ENCODE results near the gene FXYD1. TPM values are rescaled to one million over a fixed set of nuclear protein-coding genes. Genes with fewer than 3 reads are reported as not detected.
"Not testable (repeated sequence)": the region's sequence is repeated elsewhere in the genome, so short reads cannot be mapped to it uniquely, and the experiment has no call there.

FXYD1 gene
- total RNA-seq, 1 donor from 2014 or later = not detected

DNA sequence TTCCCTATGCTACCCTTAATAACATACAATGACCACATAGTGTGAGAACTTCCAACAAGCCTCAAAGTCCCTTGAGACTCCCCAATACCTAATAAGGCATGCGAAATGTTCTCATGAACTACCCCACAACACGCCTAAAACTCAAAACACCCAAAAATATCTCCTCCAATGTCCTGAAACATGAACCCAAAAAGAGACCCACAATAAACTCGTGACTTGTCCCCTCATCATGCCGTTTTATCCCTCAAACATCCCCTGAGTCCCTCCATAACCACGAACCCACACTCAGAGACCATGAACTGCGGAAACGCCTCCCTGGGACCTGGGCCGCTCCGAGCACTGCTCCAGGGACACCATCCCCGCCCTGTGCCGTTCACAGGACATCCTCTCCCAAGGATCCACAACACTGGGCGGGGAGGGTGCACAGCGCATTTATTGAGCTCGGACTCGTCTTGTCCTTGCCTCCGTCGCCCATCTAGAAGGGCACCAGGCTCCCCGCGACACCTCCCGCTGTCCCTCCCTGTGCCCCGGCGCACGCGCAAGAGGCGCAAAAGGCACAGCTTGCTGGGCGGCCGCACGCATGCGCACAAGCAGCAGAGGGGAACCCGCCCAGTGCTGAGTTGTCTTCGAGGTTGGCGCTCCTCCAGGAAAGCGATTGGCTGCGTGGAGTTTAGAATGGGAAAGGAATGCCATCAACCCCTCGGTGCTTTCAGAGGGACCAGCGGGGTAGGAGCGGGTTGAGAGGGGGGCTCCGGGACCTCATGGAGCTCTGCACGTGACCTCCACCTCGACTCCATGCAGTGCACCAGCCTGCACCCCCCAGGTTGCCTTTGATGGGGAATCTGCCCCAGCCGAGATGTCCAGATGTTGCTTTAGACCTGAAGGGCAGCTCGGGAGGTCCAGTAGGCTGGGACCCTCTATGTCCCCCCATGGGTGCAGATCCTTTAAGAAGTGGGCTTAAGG, 14.2 kb upstream of the FXYD1 start:
- DNase-seq (ENCODE audit: low read depth in 2 of 2) = peak; percentile 69 to 87

DNA sequence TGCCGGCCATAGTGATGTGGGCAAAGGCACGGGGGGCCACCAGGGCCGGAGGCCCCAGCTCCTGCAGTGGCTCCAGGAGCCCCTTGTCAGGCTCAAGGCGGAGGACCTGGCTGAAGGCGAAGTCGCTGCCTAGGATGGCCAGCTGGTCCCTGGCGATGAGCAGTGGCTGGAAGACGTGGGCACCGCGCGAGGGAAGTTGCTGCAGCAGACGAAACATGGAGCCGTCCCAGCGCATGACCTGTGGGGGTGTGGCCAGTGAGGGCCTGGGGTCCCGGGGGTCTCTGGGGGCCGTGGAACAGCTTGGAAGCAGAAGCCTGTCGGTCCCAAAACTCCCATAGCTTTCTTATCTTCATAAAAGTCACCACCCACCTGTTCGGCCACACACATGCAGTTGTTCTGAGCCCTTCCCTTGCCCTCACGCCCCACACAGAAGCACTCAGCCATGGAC, 13.3 kb upstream of the FXYD1 start:
- DNase-seq (ENCODE audit: low read depth in 2 of 2) = no peak

DNA sequence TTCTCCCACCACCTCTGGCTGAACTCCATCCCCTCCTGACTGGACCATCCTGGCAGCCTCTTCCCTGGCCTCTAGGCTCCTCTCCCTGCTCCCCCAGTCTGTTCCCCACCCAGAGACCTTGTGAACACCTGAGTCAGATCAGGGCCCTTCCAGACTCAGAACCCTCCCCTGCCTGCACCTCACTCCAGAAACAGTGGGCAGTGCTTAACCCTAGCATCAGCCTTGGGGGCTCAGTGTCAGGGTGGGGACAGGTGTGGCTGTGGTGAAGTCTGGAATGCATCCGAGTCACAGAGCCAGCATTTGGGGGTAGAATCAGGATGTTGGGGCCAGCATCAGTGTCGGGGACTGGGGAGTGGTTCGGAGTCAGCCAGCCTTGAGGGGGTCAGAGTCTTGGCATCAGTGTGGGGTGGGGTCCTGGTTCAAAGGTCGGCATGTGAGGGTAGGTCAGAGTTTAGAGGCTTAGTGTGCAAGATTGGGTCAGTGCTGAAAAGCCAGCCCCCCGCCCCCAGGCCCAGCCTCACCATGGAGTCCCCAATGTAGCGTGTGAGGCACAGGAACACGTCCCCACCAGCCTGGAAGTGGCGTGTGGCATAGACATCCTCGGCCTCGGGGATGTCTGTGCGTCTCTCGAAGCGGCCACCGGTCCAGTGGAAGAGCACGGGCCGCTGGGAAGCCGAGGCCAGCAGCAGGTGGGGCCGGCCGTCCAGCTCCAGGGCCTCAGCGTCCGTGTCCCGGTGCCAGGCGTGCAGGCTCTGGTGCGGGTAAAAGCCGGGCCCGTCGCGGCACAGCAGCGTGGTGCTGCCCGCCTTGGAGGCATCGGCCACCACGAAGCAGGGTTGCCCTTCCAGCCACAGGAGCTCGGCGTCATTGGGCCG, 12.6 kb upstream of the FXYD1 start:
- DNase-seq (ENCODE audit: low read depth in 2 of 2) = no peak

DNA sequence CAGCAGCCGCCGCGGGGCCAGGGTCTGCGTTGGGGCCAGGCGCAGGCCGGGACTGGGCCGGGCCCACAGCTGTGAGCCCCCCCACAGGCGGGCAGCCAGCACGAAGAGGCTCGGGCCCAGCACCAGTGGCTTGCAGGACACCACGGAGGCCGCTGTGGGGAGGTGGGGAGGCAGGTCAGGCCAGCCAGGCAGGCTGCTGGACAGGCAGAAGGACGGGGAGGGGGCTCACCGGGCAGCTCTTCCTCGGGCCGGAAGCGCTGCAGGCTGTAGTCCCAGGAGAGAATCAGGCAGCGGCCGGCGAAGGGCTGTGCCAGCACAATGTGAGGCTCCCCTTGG, 12.0 kb upstream of the FXYD1 start:
- DNase-seq (ENCODE audit: low read depth in 2 of 2) = no peak

DNA sequence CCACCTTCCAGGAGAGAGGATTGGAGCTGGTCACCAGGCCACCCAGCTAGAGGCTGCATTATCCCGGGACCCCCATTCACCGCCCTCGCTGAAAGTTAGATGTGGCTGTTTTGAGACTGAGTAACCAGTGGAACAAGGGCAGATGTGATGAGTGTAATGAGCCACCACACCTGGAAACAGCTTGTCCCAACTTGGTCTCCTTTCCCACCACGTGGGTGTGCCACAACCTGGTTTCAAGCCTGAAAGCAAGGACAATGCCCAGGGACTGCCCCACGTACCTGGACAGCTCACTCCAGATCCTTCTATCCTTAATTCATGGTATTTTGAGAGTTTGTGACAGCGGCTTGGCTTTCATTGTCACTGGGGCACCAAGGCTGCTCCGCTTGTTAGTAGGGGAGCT, 10.8 kb upstream of the FXYD1 start:
- no peak for DNase-seq (ENCODE audit: low read depth in 2 of 2)

DNA sequence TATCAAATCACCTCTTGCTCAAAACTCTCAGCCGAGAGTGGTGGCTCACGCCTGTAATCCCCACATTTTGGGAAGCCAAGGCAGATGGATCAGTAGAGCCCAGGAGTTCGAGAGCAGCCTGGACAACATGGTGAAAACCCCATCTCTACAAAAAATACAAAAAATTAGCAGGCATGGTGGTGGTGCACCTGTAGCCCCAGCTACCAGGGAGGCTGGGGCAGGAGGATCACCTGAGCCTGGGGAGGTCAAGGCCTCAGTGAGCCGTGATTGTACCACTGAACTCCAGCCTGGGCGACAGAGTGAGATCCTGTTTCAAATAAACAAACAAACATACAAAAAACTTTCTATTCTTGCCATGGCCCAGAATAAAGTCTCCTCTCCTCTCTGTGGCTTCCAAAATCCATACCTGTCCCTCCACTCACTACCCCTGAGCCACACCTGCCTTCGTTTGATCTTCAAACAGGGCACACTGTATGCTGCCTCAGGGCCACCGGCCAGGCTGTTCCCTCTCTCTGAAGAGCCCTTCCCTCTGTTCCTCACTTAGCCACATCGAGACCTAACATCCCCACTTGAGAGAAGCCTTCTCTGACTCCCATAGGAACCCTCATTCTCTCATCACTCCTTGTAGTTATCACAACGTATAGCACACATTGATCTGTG, 10.1 kb upstream of the FXYD1 start:
- DNase-seq (ENCODE audit: low read depth in 2 of 2) = no peak

DNA sequence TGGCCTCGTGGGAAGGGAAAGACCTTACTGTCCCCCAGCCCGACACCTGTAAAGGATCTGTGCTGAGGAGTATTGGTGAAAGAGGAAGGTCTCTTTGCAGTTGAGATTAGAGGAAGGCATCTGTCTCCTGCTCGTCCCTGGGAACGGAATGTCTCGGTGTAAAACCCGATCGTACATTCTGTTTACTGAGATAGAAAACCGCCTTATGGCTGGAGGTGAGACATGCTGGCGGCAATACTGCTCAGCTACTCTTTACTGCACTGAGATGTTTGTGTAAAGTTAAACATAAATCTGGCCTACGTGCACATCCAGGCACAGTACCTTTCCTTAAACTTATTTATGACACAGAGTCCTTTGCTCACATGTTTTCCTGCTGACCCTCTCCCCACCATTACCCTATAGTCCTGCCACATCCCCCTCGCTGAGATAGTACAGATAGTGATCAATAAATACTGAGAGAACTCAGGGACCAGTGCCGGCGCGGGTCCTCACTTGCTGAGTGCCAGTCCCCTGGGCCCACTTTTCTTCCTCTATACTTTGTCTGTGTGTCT, 8.8 kb upstream of the FXYD1 start:
- DNase-seq (ENCODE audit: low read depth in 2 of 2) = not testable (repeated sequence)

DNA sequence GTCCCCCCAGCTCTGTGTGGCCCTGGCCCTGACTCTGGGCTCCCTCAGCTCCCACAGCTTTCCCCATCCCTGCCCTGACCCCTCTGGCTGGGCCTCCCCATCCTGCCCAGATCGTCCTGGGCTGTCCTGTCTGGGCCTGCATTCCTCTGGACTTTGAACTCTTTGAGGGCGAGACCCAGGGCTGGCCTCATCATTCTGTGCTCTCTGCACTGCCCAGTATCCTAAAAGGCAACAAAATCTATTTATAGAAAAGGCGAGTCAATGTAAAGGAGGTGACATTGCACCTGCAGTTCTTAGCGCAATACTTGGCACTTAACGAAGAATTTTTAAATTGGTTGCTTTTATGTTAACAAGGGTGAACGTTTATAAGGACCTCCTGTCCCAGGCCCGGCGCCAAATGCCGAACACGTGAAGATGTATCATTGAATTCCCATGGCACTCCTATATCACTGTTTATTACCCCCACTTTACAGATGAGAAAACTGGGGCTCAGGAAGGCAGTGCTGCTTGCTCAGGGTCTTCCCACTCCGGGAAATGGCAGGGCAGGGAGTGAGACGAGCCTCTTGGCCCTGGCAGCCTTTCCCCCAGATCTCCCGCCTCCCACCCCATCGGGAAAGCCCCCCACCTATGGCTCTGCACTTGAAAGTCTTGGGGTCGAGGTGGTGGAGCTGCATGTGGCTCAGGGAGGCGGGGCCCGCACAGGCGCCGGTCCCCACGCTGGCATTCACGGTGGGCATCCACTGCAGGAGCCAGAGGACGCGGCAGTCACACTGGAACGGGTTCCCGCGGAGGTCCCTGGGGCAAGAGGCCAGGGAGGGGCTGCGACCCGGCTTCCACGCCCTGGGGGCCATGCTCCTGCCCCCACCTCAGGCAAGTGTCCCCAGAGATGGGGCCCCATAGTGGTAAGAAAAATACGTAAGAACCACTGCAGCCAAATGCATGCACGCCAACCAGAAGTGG, 7.6 kb upstream of the FXYD1 start:
- no peak for DNase-seq (ENCODE audit: low read depth in 2 of 2)

DNA sequence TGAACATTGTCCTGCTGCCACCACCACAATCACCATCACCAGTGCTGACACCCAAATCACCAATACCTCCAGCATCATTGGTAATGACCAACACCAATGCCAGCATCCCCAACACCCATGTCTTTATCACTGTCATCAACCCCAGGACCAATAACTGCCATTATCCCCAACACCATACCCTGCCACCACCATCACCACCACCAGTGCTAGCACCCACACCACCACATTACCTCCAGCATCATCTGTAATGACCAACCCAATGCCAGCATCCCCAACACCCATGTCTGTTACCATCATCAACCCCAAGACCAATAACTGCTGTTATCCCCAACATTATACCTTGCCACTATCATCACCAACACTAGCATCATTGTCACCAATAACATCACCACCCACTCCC, 6.4 kb upstream of the FXYD1 start:
- no peak for DNase-seq (ENCODE audit: low read depth in 2 of 2)

DNA sequence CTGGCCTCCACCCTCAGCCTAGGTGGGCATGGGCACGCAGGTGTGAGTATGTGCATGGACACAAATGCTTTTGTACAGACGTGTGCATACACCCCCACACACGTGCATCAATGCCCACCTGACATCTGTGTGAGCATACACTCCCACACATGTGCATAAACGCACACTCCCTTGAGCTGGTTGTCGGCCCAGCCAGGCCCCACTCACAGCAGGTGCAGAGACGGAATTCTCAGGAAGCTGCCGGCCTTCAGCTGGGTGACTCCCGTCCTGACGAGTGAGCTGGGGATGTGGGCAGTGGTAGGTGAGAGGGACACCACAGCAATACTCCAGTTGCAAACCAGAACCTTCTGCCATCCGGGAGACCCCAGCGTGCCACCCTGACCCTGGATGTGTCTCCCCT, 4.8 kb upstream of the FXYD1 start:
- no peak for DNase-seq (ENCODE audit: low read depth in 2 of 2)

DNA sequence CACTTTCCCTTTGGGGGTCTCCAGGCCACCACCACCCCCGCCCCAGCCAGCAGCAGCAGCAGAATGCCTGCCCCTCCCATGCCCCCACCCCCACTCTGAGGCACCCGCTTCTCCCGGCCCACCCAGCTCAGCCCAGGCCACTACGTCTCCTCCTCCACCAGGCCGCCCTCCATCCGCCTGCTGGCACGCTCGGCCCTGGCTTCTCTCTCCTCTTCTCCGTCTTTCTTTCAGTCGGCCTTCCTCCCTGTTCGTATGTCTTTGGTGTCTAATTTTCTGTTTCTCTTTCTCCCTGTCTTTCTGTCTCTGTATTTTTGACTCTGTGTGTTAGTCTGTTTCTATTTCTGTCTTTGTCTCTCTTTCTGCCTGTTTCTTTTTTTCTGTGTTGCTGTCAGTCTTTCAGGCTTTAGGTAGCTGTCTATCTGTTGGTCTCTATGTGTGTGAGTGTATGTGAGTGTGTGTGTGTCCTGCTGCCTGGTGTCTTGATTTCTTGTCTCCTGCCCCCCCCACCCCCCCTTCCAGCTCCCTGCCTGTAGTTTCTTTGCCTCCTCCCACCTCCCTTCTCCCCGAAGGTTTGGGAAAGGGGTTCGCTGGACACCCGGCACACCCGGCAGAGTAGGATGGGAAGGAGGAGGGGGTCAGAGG, 3.9 kb upstream of the FXYD1 start, which contains the start of gene LGI4:
TSS of gene LGI4 (minus strand) at position 459 of the 642 bp plus-strand sequence. CDS start at position 80, 379 bp downstream.
- DNase-seq (ENCODE audit: low read depth in 2 of 2) = no peak

DNA sequence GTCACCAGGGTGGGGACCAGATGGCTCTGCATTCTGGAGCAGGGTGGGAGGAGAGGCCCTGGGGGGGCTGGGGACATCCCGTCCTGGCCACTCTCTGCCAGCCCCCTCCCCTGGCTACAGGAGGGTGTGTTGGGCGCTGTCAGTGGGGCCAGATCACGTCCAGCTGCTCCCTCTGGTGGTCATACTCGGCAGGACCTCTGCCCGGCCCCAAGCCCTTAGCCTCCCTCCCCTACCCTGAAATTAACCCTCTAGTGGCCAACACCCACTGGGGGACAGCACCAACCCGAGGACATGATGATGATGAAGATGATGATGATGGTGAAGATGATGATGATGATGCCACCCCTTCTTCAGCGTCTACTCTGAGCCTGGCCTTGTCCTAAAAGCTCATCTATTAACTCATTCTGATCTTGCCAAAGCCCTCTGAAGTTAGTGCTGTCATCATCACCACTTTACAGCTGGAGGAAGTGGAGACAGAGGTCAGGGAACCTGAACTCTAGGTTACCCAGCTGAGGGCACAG, 3.2 kb upstream of the FXYD1 start:
- DNase-seq (ENCODE audit: low read depth in 2 of 2) = peak; percentile 35 to 71

DNA sequence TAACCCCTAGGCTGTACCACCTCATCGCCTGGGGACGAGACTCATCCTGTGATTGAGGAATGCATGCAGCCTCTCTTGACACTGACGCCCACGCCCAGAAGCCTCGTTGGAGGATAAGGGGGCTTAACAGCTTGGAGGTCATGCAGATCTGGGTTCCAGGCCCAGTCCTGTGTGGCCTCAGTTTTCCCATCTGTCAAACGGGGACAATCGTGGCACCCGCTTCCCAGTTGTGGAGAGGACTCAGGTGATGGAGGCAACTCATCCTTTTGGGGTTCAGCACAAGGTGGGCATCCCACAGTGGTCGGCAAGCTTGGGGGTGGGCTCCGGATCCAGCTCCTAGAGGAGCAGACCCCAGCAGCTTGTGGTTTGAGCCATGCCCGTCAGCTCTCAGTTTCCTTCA, 2.4 kb upstream of the FXYD1 start:
- no peak for DNase-seq (ENCODE audit: low read depth in 2 of 2)

DNA sequence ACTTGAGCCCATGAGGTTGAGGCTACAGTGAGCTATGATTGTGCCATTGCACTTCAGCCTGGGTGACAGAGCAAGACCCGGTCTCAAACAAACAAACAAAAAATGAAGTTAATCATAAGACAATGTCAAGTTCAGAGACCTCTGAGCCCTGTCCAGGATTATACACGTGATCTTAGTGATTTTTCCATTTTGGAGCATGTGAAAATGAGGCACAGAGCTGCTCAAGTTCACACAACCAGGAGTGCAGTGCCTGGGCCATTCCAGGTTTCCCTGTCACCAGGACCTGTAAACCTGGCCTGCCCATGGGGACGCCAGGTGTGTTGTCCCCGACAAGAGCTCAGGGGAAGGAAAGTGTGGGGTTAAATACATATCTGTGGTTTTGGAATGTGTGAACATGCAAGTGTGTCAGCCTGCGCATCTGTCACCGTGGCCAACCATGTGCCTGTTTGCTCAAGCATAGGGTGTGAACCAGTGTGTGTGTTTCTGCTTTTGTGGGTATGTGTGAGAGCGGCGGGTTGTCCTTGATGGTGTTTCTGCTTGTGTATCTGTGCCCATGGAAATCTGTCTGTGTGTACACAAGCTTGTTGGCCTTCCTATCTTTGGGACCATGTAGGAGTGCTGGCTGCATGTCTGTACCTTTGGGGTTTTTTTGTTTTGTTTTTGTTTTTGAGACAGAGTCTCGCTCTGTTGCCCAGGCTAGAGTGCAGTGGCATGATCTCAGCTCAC, 1.5 kb upstream of the FXYD1 start:
- DNase-seq (ENCODE audit: low read depth in 2 of 2) = no peak

DNA sequence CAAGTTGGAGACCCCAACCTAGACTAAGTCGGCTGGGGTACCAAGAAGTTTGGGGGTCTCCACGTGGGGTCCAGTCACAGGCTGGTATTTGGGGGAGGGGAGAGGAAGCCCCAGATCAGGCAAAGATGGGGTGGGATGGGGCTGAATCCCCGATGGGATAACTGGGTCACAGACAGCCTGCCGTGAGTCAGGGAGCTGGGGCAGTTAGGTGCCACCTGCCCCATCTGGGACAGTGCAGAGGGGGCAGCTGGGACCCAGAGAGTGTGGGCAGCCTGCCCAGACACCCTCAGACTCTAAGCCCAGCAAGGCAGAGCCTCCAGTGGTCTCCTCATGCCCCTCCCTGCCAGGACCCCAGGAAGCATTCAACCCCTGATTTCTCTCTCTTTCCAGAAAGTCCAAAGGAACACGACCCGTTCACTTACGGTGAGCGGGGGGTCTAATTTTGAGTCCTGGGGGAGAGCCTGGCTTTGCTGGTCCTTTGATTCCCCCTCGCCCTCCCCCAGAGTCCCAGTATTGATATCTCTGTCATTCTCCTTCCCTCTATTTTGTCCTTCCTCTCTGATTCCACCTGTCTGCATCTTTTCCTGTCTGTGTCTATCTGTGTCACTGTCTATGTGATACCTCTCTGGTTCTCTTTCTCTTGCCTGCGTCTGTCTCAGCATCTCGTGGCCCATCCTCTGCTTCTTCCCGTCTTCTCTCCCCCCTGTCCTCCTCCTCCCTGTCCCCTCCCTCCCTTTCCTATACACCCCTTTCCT, 1.8 kb downstream of the FXYD1 start:
- DNase-seq (ENCODE audit: low read depth in 2 of 2) = no peak

DNA sequence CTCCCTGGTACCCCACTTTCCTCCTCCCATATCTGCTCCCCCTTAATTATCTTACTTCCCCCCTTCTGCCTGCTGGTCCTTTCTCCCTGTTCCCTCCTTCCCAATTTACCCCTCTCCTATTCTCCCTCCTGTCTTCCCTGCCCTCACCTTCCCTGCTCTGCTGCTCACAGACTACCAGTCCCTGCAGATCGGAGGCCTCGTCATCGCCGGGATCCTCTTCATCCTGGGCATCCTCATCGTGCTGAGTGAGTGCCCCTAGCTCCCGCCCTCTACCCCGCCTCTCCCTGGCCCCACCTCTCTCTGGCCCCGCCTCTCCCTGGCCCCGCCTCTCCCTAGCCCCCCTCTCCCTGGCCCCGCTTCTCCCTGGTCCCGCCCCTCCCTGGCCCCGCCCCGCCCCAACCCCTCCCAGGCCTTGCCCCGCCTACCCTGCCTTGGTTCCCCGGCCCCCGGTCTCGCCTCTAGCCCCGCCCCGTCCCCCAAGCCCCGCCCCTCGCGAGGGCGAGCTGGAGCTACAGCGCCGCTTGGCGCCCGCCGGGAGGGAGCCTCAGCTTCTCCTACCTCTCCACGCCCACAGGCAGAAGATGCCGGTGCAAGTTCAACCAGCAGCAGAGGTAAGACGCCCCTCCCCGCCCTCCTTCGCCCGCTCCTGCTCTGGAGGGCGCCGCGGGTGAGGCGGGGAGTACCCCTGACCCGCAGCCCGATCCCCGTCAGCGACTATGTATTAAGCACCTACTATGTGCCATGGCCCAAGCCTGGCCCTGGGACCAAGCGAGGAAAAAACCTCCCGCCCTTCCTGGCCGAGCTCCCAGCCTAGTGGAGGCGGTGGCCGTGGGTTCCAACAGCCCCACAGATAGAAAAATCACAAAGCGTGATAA, 2.6 kb downstream of the FXYD1 start:
- peak; percentile 57 to 90 for DNase-seq (ENCODE audit: low read depth in 2 of 2)

Data from dermis microvascular lymphatic vessel endothelial cell (primary cell).